ENCODE results near the gene ARHGEF3.

Gene ARHGEF3

GRCh38 chr3:56795097-56795828, 6.5 kb downstream of the ARHGEF3 start:
- Histone ChIP-seq H3K27ac (no peak overlapping the region), H3K9ac (ENCODE audit: insufficient read length) (no peak overlapping the region)
- TF ChIP-seq EZH2 (IDR thresholded peaks at IDR 0.05) (no peak), FOXP2 (optimal IDR thresholded peaks at IDR 0.05; ENCODE audit: control extremely low read depth, extremely low read length, insufficient read depth) (no peak), POLR2AphosphoS5 (IDR thresholded peaks at IDR 0.05; ENCODE audit: borderline replicate concordance, low read depth, low read length) (no peak)

DNA sequence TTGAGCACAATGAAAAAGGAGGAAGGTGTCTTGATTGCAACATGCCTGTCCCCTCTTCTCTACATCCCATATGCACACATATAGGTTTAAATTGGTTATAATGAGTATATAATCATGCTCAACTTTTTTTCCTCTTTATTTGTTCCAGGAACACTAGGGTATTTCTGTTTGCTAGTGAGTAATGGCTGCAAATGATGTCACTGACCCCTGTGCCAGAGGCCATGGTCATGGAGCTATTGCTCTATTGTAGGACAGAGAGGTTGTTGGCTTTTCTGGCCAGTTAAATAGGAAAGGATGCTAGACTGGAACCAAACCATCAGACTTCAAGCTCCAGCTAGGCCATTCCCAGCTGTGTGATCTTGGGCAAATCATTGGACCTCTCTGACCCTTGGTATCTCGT, 9.6 kb downstream of the ARHGEF3 start:
- no peak for DNase-seq (ENCODE audit: low read depth, low spot score)
- Histone ChIP-seq H3K9me3 (ENCODE audit: low read depth, low read length) (no peaks in the 10 kb centered on the region), H3K4me3 (no peak overlapping the region), H3K36me3 (ENCODE audit: insufficient read depth, low read length) (no peaks in the 10 kb centered on the region), H3K9ac (ENCODE audit: insufficient read length) (no peak overlapping the region), H3K27ac (no peak overlapping the region)
- no peak for TF ChIP-seq FOXP2 (optimal IDR thresholded peaks at IDR 0.05; ENCODE audit: control extremely low read depth, extremely low read length, insufficient read depth)
- no peak for TF ChIP-seq POLR2AphosphoS5 (IDR thresholded peaks at IDR 0.05; ENCODE audit: borderline replicate concordance, low read depth, low read length)
- no peak for TF ChIP-seq EZH2 (IDR thresholded peaks at IDR 0.05)

More at GRCh38 chr3:56795097-56795828, 6.5 kb downstream of the ARHGEF3 start:
- Histone ChIP-seq H3K9me3 (ENCODE audit: low read depth, low read length) (no peaks in the 10 kb centered on the region), H3K36me3 (ENCODE audit: insufficient read depth, low read length) (no peaks in the 10 kb centered on the region), H3K4me3 (no peak overlapping the region)
- no peak for DNase-seq (ENCODE audit: low read depth, low spot score)

DNA sequence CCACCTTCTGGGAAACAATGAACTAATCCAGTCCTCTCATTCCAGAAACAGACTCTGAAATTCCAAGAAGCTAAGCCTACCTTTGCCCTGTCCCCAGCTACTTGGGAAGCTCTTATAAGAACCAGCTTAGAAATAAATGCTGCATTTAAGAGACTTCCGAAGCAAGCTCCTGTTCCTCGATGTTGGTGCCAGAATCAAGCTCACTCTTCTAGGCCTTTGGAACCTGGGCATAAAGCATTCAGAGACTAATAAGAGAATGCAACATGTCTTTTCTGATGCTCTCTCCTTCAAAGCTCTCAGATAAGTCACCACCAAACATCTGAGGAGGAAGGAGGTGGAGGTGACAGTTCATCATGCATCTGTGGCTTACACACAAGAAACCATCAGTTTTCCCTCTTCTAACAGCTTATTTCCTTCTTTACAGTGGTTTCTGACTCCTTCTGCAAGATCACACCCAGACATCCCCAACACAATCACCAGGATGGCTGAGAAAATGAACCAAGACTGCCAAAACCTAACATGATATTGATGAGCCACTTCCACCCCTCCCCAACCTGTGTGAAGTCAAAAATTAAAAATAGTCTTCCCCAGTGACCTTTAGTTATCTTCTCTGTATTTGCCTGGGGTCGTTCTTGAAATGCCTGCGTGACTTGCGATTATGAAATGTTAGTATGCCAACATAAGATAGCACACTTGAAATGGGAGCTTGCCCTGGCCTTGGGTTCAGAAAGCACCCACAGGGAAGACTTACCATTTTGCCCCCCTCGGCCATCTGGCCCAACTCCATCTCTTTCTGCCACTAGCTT, 11.5 kb downstream of the ARHGEF3 start:
- H3K36me3 ChIP-seq (ENCODE audit: insufficient read depth, low read length) = no peaks in the 10 kb centered on the region
- H3K9me3 ChIP-seq (ENCODE audit: low read depth, low read length) = no peaks in the 10 kb centered on the region
- no peak overlapping the region for H3K4me3 ChIP-seq
- no peak for DNase-seq (ENCODE audit: low read depth, low spot score)
- TF ChIP-seq POLR2AphosphoS5 (IDR thresholded peaks at IDR 0.05; ENCODE audit: borderline replicate concordance, low read depth, low read length) (no peak), EZH2 (IDR thresholded peaks at IDR 0.05) (no peak), FOXP2 (optimal IDR thresholded peaks at IDR 0.05; ENCODE audit: control extremely low read depth, extremely low read length, insufficient read depth) (no peak)
- H3K9ac ChIP-seq (ENCODE audit: insufficient read length) = no peak overlapping the region
- H3K27ac ChIP-seq = no peak overlapping the region

GRCh38 chr3:56789076-56789475, 12.7 kb downstream of the ARHGEF3 start:
- Histone ChIP-seq H3K9ac (ENCODE audit: insufficient read length) (no peak overlapping the region), H3K27ac (no peak overlapping the region), H3K4me3 (no peak overlapping the region), H3K36me3 (ENCODE audit: insufficient read depth, low read length) (no peaks in the 10 kb centered on the region), H3K9me3 (ENCODE audit: low read depth, low read length) (no peaks in the 10 kb centered on the region)
- TF ChIP-seq POLR2AphosphoS5 (IDR thresholded peaks at IDR 0.05; ENCODE audit: borderline replicate concordance, low read depth, low read length) (no peak), EZH2 (IDR thresholded peaks at IDR 0.05) (no peak), FOXP2 (optimal IDR thresholded peaks at IDR 0.05; ENCODE audit: control extremely low read depth, extremely low read length, insufficient read depth) (no peak)
- no peak for DNase-seq (ENCODE audit: low read depth, low spot score)

DNA sequence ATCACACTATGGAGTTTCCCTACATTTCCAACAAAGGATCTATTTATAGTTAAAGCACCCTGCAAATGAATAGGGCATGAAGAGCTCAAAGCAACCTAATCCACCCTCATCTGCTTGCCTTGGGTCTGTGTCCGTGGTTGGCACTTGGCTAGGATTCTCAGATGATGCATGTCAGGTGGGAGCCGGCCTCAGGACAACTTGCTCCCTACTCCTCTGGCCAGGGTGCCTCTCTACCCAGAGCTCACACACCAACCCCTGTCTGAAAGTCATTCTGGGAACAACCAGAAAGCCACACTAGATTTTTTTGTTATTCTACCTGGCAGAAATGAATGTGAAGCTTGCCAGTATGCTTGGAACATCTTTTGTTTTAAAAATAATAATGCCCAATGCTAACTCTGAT, 13.2 kb downstream of the ARHGEF3 start:
- Histone ChIP-seq H3K9me3 (ENCODE audit: low read depth, low read length) (no peaks in the 10 kb centered on the region), H3K27ac (no peak overlapping the region), H3K4me3 (no peak overlapping the region), H3K9ac (ENCODE audit: insufficient read length) (no peak overlapping the region), H3K36me3 (ENCODE audit: insufficient read depth, low read length) (no peaks in the 10 kb centered on the region)
- no peak for DNase-seq (ENCODE audit: low read depth, low spot score)
- no peak for TF ChIP-seq EZH2 (IDR thresholded peaks at IDR 0.05)
- no peak for TF ChIP-seq FOXP2 (optimal IDR thresholded peaks at IDR 0.05; ENCODE audit: control extremely low read depth, extremely low read length, insufficient read depth)
- no peak for TF ChIP-seq POLR2AphosphoS5 (IDR thresholded peaks at IDR 0.05; ENCODE audit: borderline replicate concordance, low read depth, low read length)

GRCh38 chr3:56787784-56788256, 13.9 kb downstream of the ARHGEF3 start:
- H3K36me3 ChIP-seq (ENCODE audit: insufficient read depth, low read length) = no peaks in the 10 kb centered on the region
- no peak for TF ChIP-seq POLR2AphosphoS5 (IDR thresholded peaks at IDR 0.05; ENCODE audit: borderline replicate concordance, low read depth, low read length)
- no peak for TF ChIP-seq EZH2 (IDR thresholded peaks at IDR 0.05)
- no peaks in the 10 kb centered on the region for H3K9me3 ChIP-seq (ENCODE audit: low read depth, low read length)
- no peak overlapping the region for H3K9ac ChIP-seq (ENCODE audit: insufficient read length)
- no peak overlapping the region for H3K4me3 ChIP-seq
- H3K27ac ChIP-seq = no peak overlapping the region
- no peak for DNase-seq (ENCODE audit: low read depth, low spot score)

DNA sequence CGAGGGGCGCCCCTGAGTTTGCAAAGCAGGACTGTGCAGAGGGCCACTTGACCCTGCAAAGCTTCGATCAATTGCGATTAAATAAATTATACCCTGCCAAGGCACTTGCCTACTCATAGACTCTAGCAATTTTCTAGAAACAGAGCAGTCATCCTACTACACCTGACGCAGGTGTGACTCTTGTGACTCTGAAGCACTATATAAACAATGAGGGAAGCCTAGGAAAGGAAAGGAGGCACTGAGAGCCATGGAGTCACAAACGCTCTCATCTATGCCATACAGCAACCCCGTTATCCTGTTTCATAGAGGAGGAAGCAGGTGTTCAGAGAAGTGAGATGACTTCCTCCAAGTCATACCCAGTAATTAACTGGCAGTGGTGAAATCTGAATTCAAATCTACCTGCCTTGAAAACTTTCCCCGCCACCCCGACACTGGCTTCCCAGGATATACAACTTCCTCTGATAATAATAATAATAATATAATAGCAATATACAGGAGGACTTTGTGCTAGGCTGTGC, 14.4 kb downstream of the ARHGEF3 start:
- H3K36me3 ChIP-seq (ENCODE audit: insufficient read depth, low read length) = no peaks in the 10 kb centered on the region
- DNase-seq (ENCODE audit: low read depth, low spot score) = no peak
- TF ChIP-seq FOXP2 (optimal IDR thresholded peaks at IDR 0.05; ENCODE audit: control extremely low read depth, extremely low read length, insufficient read depth) (no peak), EZH2 (IDR thresholded peaks at IDR 0.05) (no peak), POLR2AphosphoS5 (IDR thresholded peaks at IDR 0.05; ENCODE audit: borderline replicate concordance, low read depth, low read length) (no peak)
- H3K27ac ChIP-seq = no peak overlapping the region
- no peak overlapping the region for H3K9ac ChIP-seq (ENCODE audit: insufficient read length)
- no peak overlapping the region for H3K4me3 ChIP-seq
- no peaks in the 10 kb centered on the region for H3K9me3 ChIP-seq (ENCODE audit: low read depth, low read length)

- no peak overlapping the region for H3K27ac ChIP-seq
- no peaks in the 10 kb centered on the region for H3K9me3 ChIP-seq (ENCODE audit: low read depth, low read length)
- TF ChIP-seq FOXP2 (optimal IDR thresholded peaks at IDR 0.05; ENCODE audit: control extremely low read depth, extremely low read length, insufficient read depth) = no peak
- no peak for TF ChIP-seq POLR2AphosphoS5 (IDR thresholded peaks at IDR 0.05; ENCODE audit: borderline replicate concordance, low read depth, low read length)
- TF ChIP-seq EZH2 (IDR thresholded peaks at IDR 0.05) = no peak
- no peaks in the 10 kb centered on the region for H3K36me3 ChIP-seq (ENCODE audit: insufficient read depth, low read length)
- no peak for DNase-seq (ENCODE audit: low read depth, low spot score)
- H3K4me3 ChIP-seq = no peak overlapping the region
- H3K9ac ChIP-seq (ENCODE audit: insufficient read length) = no peak overlapping the region
Measured at GRCh38 chr3:56785499-56785898, 16.2 kb downstream of the ARHGEF3 start.

All from SK-N-MC (cell line).